A673 (cell line): ENCODE measurements around the gene KCNK3.

Experiments used
- CTCF ChIP-seq: fragments of 300-800, 200-600 bp; sonication (generic); conservative IDR thresholded peaks from 2 replicates; pipeline ENCODE4 v1.5.1; 2017; ENCODE audit warnings: low read depth, mild to moderate bottlenecking, antibody characterized with exemption, low read length, moderate library complexity, mixed read lengths
- EZH2 ChIP-seq: fragments of 200-600 bp; sonication (generic); IDR thresholded peaks from 2 replicates; pipeline ENCODE4 v1.6.1; 2017; ENCODE audit warnings: borderline replicate concordance, low read depth, mild to moderate bottlenecking, mixed read lengths, antibody characterized with exemption, low read length; ENCODE audit not compliant: poor library complexity, severe bottlenecking

- TF ChIP-seq CTCF (no peak), EZH2 (no peak)
These were observed 47.8 kb downstream of the KCNK3 start for GRCh38 chr2:26740346-26740745.
